GM12878 (cell line): ENCODE measurements around the gene FCER1G. TPM values are rescaled to one million over a fixed set of nuclear protein-coding genes. Genes with fewer than 3 reads are reported as not detected.

Source experiments
- BMI1 ChIP-seq: fragments of 450-650 bp; IDR thresholded peaks from 2 replicates; pipeline ENCODE4 v1.6.1; 2016; ENCODE audit warnings: mild to moderate bottlenecking, moderate library complexity, borderline replicate concordance
- CEBPZ ChIP-seq: fragments of 150-350 bp; IDR thresholded peaks from 2 replicates; pipeline ENCODE4 v1.6.1; 2016; ENCODE audit warnings: low read depth, low read length
- IRF4 ChIP-seq: IDR thresholded peaks from 2 replicates; pipeline ENCODE4 v1.6.1; 2011; ENCODE audit warnings: low read depth, low read length
- LARP7 ChIP-seq: fragments of 450-650 bp; IDR thresholded peaks from 2 replicates; pipeline ENCODE4 v1.6.1; 2017; ENCODE audit warnings: mild to moderate bottlenecking
- MXI1 ChIP-seq: fragments of 150-350 bp; IDR thresholded peaks from 2 replicates; pipeline ENCODE4 v1.6.1; 2011; ENCODE audit warnings: low read depth, mild to moderate bottlenecking, inconsistent platforms, low read length, improper control_type of control experiment
- MYB ChIP-seq: fragments of 150-350 bp; IDR thresholded peaks from 2 replicates; pipeline ENCODE4 v1.6.1; 2014; ENCODE audit warnings: mild to moderate bottlenecking, low read depth, low read length, borderline replicate concordance
- NFYB ChIP-seq: IDR thresholded peaks from 2 replicates; pipeline ENCODE4 v1.6.1; 2011; ENCODE audit warnings: low read depth, mild to moderate bottlenecking, low read length, improper control_type of control experiment, moderate library complexity; ENCODE audit not compliant: insufficient read depth
- NR2C2 ChIP-seq: IDR thresholded peaks from 2 replicates; pipeline ENCODE4 v1.6.1; 2011; ENCODE audit warnings: borderline replicate concordance, low read depth; ENCODE audit not compliant: control insufficient read depth, insufficient read length
- NR2F1 ChIP-seq: fragments of 450-650 bp; conservative IDR thresholded peaks from 2 replicates; pipeline ENCODE4 v1.6.1; 2017; ENCODE audit warnings: mild to moderate bottlenecking
- RAD51 ChIP-seq: fragments of 450-650 bp; IDR thresholded peaks from 2 replicates; pipeline ENCODE4 v1.6.1; 2016; ENCODE audit warnings: moderate library complexity, mild to moderate bottlenecking, inconsistent platforms
- SKIL ChIP-seq: fragments of 450-650 bp; IDR thresholded peaks from 2 replicates; pipeline ENCODE4 v1.6.1; 2017; ENCODE audit warnings: mild to moderate bottlenecking, low read depth, inconsistent platforms; ENCODE audit not compliant: poor library complexity, severe bottlenecking
- ZBTB4 ChIP-seq: fragments of 450-650 bp; formaldehyde crosslinking; IDR thresholded peaks from 2 replicates; pipeline ENCODE4 v1.4.0; 2022; ENCODE audit warnings: mild to moderate bottlenecking, moderate library complexity
- ZNF592 ChIP-seq: fragments of 450-650 bp; IDR thresholded peaks from 2 replicates; pipeline ENCODE4 v1.6.1; 2017; ENCODE audit warnings: mild to moderate bottlenecking, moderate library complexity
- polyA plus RNA-seq, 11 experiments: library from polyadenylated mRNA; depleted of rRNA in 4 of 11; unstranded in 6 of 11; stranded (reverse) in 5 of 11; fragments of >200 nt; fragmentation: Nextera tagmentation in 4 of 11; fragmentation: Illumina TruSeq in 1 of 11; extraction: Ambion mirVana in 4 of 11; extraction: Trizol in 1 of 11; gene quantifications; 1 replicate in 1 of 11; 2 replicates in 10 of 11; pipeline versions ENCODE4 v1.2.1 to v1.2.3, GENCODE V29; 2011 to 2016; ENCODE audit warnings: inconsistent platforms in 2 of 11, missing spikeins in 2 of 11, low read depth in 1 of 11
- total RNA-seq, 4 experiments: library from RNA; depleted of rRNA in 3 of 4; stranded (reverse); fragments of >200 nt in 3 of 4; fragmentation: Illumina TruSeq in 1 of 4; extraction: Trizol in 1 of 4; gene quantifications; 2 replicates each; pipeline versions ENCODE4 v1.2.1 to v1.2.3, GENCODE V29; 2013 to 2021

The FCER1G gene
- total and polyA plus RNA-seq, 10 of the 15 experiments (the other 5 are each of a cell fraction or from before 2014, with no cell fraction given): 0.40 to 1.9 (median 0.89) TPM

- no peak for TF ChIP-seq RAD51
- no peak for TF ChIP-seq ZBTB4
- TF ChIP-seq ZNF592: no peak
- TF ChIP-seq LARP7: no peak
- TF ChIP-seq IRF4: no peak
- TF ChIP-seq SKIL: no peak
- TF ChIP-seq CEBPZ: no peak
- TF ChIP-seq NR2F1: no peak
- no peak for TF ChIP-seq NR2C2
- TF ChIP-seq MYB: no peak
- TF ChIP-seq BMI1: no peak
- TF ChIP-seq MXI1: no peak
- TF ChIP-seq NFYB: no peak
Observed at GRCh38 chr1:161225178-161225533, 10.1 kb downstream of the FCER1G start (continued).
